Keratinocyte (primary cell): ENCODE results near the gene SRSF9. TPM values are rescaled to one million over a fixed set of nuclear protein-coding genes. Genes with fewer than 3 reads are reported as not detected.

Experiments
- DNase-seq: peaks from one replicate; pipeline ENCODE4 v3.0.0-alpha.2; 2011; ENCODE audit warnings: low read depth, missing footprints, low spot score
- FAIRE-seq: peaks from 2 replicates; lab custom pipeline; 2011; peaks lifted over from hg19 to GRCh38; lab: Jason Lieb, UNC
- H2AFZ ChIP-seq: 2 replicates; pipeline ENCODE4 v1.6.0; 2012; ENCODE audit warnings: low read length, control low read depth, inconsistent platforms; ENCODE audit not compliant: control insufficient read depth
- H3K27ac ChIP-seq: 2 replicates; pipeline ENCODE4 v1.5.1; 2011; ENCODE audit warnings: low read length; ENCODE audit not compliant: control insufficient read depth, insufficient read depth
- H3K27me3 ChIP-seq: 3 replicates; pipeline ENCODE4 v1.6.0; 2011; ENCODE audit warnings: low read length; ENCODE audit not compliant: control insufficient read depth, insufficient read depth; ENCODE audit errors: extremely low read depth
- H3K36me3 ChIP-seq, 2 experiments: 2 replicates in 1 of 2; 3 replicates in 1 of 2; pipeline ENCODE4 v1.5.1; 2011; ENCODE audit warnings: low read length in 2 of 2, mild to moderate bottlenecking in 1 of 2; ENCODE audit not compliant: control insufficient read depth in 2 of 2, insufficient read depth in 2 of 2; ENCODE audit errors: extremely low read depth in 1 of 2
- H3K4me1 ChIP-seq: 3 replicates; pipeline ENCODE4 v1.5.1; 2011; ENCODE audit warnings: low read length; ENCODE audit not compliant: control insufficient read depth, insufficient read depth; ENCODE audit errors: extremely low read depth
- H3K4me2 ChIP-seq: 3 replicates; pipeline ENCODE4 v1.6.0; 2011; ENCODE audit warnings: low read depth, low read length; ENCODE audit not compliant: control insufficient read depth, insufficient read depth; ENCODE audit errors: extremely low read depth
- H3K4me3 ChIP-seq, 3 experiments: fragments of 200-600 bp in 1 of 3; sonication (generic) in 1 of 3; 2 replicates in 2 of 3; 3 replicates in 1 of 3; pipeline ENCODE4 v1.5.1; 2011 to 2016; ENCODE audit warnings: low read length in 3 of 3, mild to moderate bottlenecking in 3 of 3, control low read depth in 2 of 3, inconsistent platforms in 1 of 3, low read depth in 1 of 3, mixed read lengths in 1 of 3, mixed run types in 1 of 3, moderate library complexity in 1 of 3; ENCODE audit not compliant: control insufficient read depth in 2 of 3, insufficient read depth in 2 of 3; ENCODE audit errors: extremely low read depth in 1 of 3
- H3K79me2 ChIP-seq: 2 replicates; pipeline ENCODE4 v1.6.0; 2012; ENCODE audit warnings: low read length; ENCODE audit not compliant: control insufficient read depth, insufficient read depth
- H3K9ac ChIP-seq: 3 replicates; pipeline ENCODE4 v1.6.0; 2011; ENCODE audit warnings: low read length; ENCODE audit not compliant: control insufficient read depth, insufficient read depth; ENCODE audit errors: extremely low read depth
- H3K9me1 ChIP-seq: 3 replicates; pipeline ENCODE4 v1.6.0; 2011; ENCODE audit warnings: low read length; ENCODE audit not compliant: control insufficient read depth, insufficient read depth; ENCODE audit errors: extremely low read depth
- H3K9me3 ChIP-seq: 2 replicates; pipeline ENCODE4 v1.5.1; 2012; ENCODE audit warnings: low read depth, low read length; ENCODE audit not compliant: control insufficient read depth
- H4K20me1 ChIP-seq: 3 replicates; pipeline ENCODE4 v1.6.0; 2011; ENCODE audit warnings: low read length; ENCODE audit not compliant: control insufficient read depth, insufficient read depth; ENCODE audit errors: extremely low read depth
- CTCF ChIP-seq, 3 experiments: IDR thresholded peaks in 1 of 3; conservative IDR thresholded peaks in 1 of 3; optimal IDR thresholded peaks in 1 of 3; 2 replicates in 2 of 3; 3 replicates in 1 of 3; pipeline versions ENCODE3 to v1.5.1; 2011; ENCODE audit warnings: low read length in 3 of 3, mild to moderate bottlenecking in 3 of 3, moderate library complexity in 2 of 3, control low read depth in 1 of 3, inconsistent platforms in 1 of 3; ENCODE audit not compliant: insufficient read depth in 2 of 3; ENCODE audit errors: extremely low read depth in 1 of 3
- EZH2 ChIP-seq: IDR thresholded peaks from one replicate; pipeline ENCODE4 v1.6.1; 2012; ENCODE audit warnings: inconsistent platforms, mild to moderate bottlenecking, low read length, moderate library complexity
- dilution Hi-C: fragments of 300-500 bp; cut with MboI; formaldehyde crosslinking; loops from one replicate; pipeline ENCODE4 v1.7.0; 2020; ENCODE audit warnings: low sequenced_read_pairs; ENCODE audit not compliant: extremely low pct_ligation_motif_present
- polyA plus RNA-seq, 5 experiments: library from polyadenylated mRNA; depleted of rRNA in 3 of 5; stranded (reverse) in 3 of 5; stranded (forward) in 1 of 5; unstranded in 1 of 5; fragments of >200 nt; gene quantifications; 1 replicate in 1 of 5; 2 replicates in 3 of 5; 3 replicates in 1 of 5; pipeline versions ENCODE4 v1.2.1 to v1.2.3, GENCODE V29; 2011 to 2012; ENCODE audit warnings: missing spikeins in 2 of 5, low read depth in 1 of 5, low replicate concordance in 1 of 5

The SRSF9 gene
- polyA plus RNA-seq, 1 donor (not counting 4 experiments of a cell fraction or from before 2014, with no cell fraction given) = 159 TPM

GRCh38 chr12:120490833-120491512 lies 21.4 kb upstream of the SRSF9 start:
- H3K4me2 ChIP-seq = no peak overlapping the region
- TF ChIP-seq EZH2 (no peak), CTCF (optimal IDR thresholded peaks at IDR 0.05 in 1 of 3, IDR thresholded peaks at IDR 0.05 in 1 of 3, conservative IDR thresholded peaks at IDR 0.05 in 1 of 3; ENCODE audit: extremely low read depth in 1 of 3, insufficient read depth in 2 of 3, low read length in 3 of 3) (no peak)

GRCh38 chr12:120490325-120490724 lies 20.8 kb upstream of the SRSF9 start:
- Histone ChIP-seq H3K9me3 (no peaks in the 10 kb centered on the region), H3K27me3 (no peaks in the 10 kb centered on the region), H4K20me1 (peaks cover 2% of the 10 kb centered on the region), H3K79me2 (peaks cover 12% of the 10 kb centered on the region), H3K4me3 (no peak overlapping the region), H3K4me2 (no peak overlapping the region), H3K36me3 (peaks cover 0 to 10% of the 10 kb centered on the region in 2 experiments), H3K4me1 (peaks cover 6% of the 10 kb centered on the region), H3K27ac (no peak overlapping the region), H3K9me1 (peaks cover 2% of the 10 kb centered on the region), H3K9ac (no peak overlapping the region), H2AFZ (no peak overlapping the region)
- TF ChIP-seq CTCF (optimal IDR thresholded peaks at IDR 0.05 in 1 of 3, IDR thresholded peaks at IDR 0.05 in 1 of 3, conservative IDR thresholded peaks at IDR 0.05 in 1 of 3; ENCODE audit: extremely low read depth in 1 of 3, insufficient read depth in 2 of 3, low read length in 3 of 3) (no peak), EZH2 (no peak)
- no peak for DNase-seq
- FAIRE-seq = no peak
- dilution Hi-C loops = no loop called here

More at GRCh38 chr12:120490833-120491512, 21.4 kb upstream of the SRSF9 start:
- Histone ChIP-seq H3K79me2 (peaks cover 14% of the 10 kb centered on the region), H3K9me1 (peaks cover 2% of the 10 kb centered on the region), H2AFZ (no peak overlapping the region), H3K27me3 (no peaks in the 10 kb centered on the region), H3K9ac (no peak overlapping the region), H3K27ac (no peak overlapping the region), H3K9me3 (no peaks in the 10 kb centered on the region), H3K36me3 (peaks cover 0 to 10% of the 10 kb centered on the region in 2 experiments), H3K4me1 (peaks cover 6% of the 10 kb centered on the region), H3K4me3 (no peak overlapping the region), H4K20me1 (peaks cover 2% of the 10 kb centered on the region)
- dilution Hi-C loops = no loop called here
- no peak for FAIRE-seq
- no peak for DNase-seq
